K562 (cell line): Measurements from ENCODE around the gene SNX1. TPM values are rescaled to one million over a fixed set of nuclear protein-coding genes. Genes with fewer than 3 reads are reported as not detected.
A peak's percentile ranks its signal among the peaks of the same experiment; 100 is the strongest.

Source experiments
- ATF7 ChIP-seq: fragments of 450-650 bp; IDR thresholded peaks from 2 replicates; pipeline ENCODE4 v1.7.1; 2014; ENCODE audit warnings: mild to moderate bottlenecking, moderate library complexity
- CBFA2T3 ChIP-seq: fragments of 450-650 bp; IDR thresholded peaks from 2 replicates; pipeline ENCODE4 v1.6.1; 2017
- CHAMP1 ChIP-seq: fragments of 450-650 bp; IDR thresholded peaks from 2 replicates; pipeline ENCODE4 v1.6.1; 2016; ENCODE audit warnings: mild to moderate bottlenecking
- CHD7 ChIP-seq: fragments of 200-600 bp; sonication (generic); IDR thresholded peaks from one replicate; pipeline ENCODE4 v1.6.1; 2012; ENCODE audit warnings: mild to moderate bottlenecking, low read depth, low read length, inconsistent platforms
- FOS ChIP-seq: IDR thresholded peaks from 3 replicates; pipeline ENCODE4 v1.6.1; 2011; ENCODE audit not compliant: insufficient read length; ENCODE audit errors: extremely low read depth
- MEIS2 ChIP-seq: fragments of 450-650 bp; IDR thresholded peaks from 2 replicates; pipeline ENCODE4 v1.6.1; 2014; ENCODE audit warnings: mild to moderate bottlenecking; ENCODE audit not compliant: partially characterized antibody
- NR3C1 ChIP-seq: sonication (generic); formaldehyde crosslinking; IDR thresholded peaks from 2 replicates; pipeline ENCODE4 v1.8.1; 2022; ENCODE audit warnings: missing genetic modification reagents
- PHB ChIP-seq: fragments of 250-450 bp; sonication (Bioruptor Pico); IDR thresholded peaks from 2 replicates; pipeline ENCODE4 v1.5.0; 2021
- PPARD ChIP-seq: fragments of 250-450 bp; sonication (Bioruptor Pico); IDR thresholded peaks from 2 replicates; pipeline ENCODE4 v1.8.0; 2022; ENCODE audit warnings: inconsistent platforms, mild to moderate bottlenecking, moderate library complexity
- RUNX1 ChIP-seq: sonication (generic); IDR thresholded peaks from 2 replicates; pipeline ENCODE4 v1.6.1; 2016; ENCODE audit warnings: antibody characterized with exemption, low read depth
- SMARCB1 ChIP-seq: IDR thresholded peaks from 2 replicates; pipeline ENCODE4 v1.6.1; 2011; ENCODE audit warnings: improper control_type of control experiment, low read depth; ENCODE audit not compliant: insufficient read length
- THAP7 ChIP-seq: fragments of 250-450 bp; sonication (Bioruptor Pico); IDR thresholded peaks from 2 replicates; pipeline ENCODE4 v1.5.0; 2021
- ZNF239 ChIP-seq: fragments of 250-450 bp; sonication (Bioruptor Pico); IDR thresholded peaks from 2 replicates; pipeline ENCODE4 v1.4.0; 2020; ENCODE audit warnings: mild to moderate bottlenecking
- ZNF668 ChIP-seq: fragments of 250-450 bp; sonication (Bioruptor Pico); IDR thresholded peaks from 2 replicates; pipeline ENCODE4 v1.8.0; 2022; ENCODE audit warnings: mild to moderate bottlenecking, inconsistent platforms
- polyA plus RNA-seq, 8 experiments: library from polyadenylated mRNA; depleted of rRNA in 4 of 8; stranded (reverse) in 5 of 8; unstranded in 3 of 8; fragments of >200 nt; fragmentation: Nextera tagmentation in 2 of 8; fragmentation: Illumina TruSeq in 1 of 8; extraction: Ambion mirVana in 2 of 8; extraction: Trizol in 1 of 8; gene quantifications; 2 replicates each; pipeline versions ENCODE4 v1.2.1 to v1.2.3, GENCODE V29; 2011 to 2014; ENCODE audit warnings: inconsistent platforms in 1 of 8, missing spikeins in 1 of 8
- total RNA-seq, 7 experiments: library from RNA; depleted of rRNA in 6 of 7; stranded (reverse); fragments of >200 nt in 6 of 7; fragmentation: Illumina TruSeq in 2 of 7; extraction: Trizol in 2 of 7; gene quantifications; 2 replicates each; pipeline versions ENCODE4 v1.2.1 to v1.2.3, GENCODE V29; 2011 to 2021; ENCODE audit warnings: low replicate concordance in 1 of 7

Gene SNX1
- total and polyA plus RNA-seq, 9 of the 15 experiments (the other 6 are each of a cell fraction or from before 2014, with no cell fraction given) = 11.0 to 105 (median 59.9) TPM

- TF ChIP-seq CHD7 (no peak), ZNF239 (no peak), ZNF668 (CRISPR knock-in tag) (no peak), ATF7 (peak; percentile 49; the same call in 1 of the 2 replicates), CHAMP1 (no peak), THAP7 (CRISPR knock-in tag) (0 out of 2 replicates have a peak, but pooled peaks have one; percentile 52), CBFA2T3 (no peak), SMARCB1 (no peak), PHB (CRISPR knock-in tag) (peak; percentile 69; the same call in 1 of the 2 replicates), MEIS2 (no peak), RUNX1 (no peak), NR3C1 (no peak), FOS (no peak), PPARD (CRISPR knock-in tag) (no peak)
Measured at GRCh38 chr15:64153480-64154367, 57.9 kb downstream of the SNX1 start (continued).
